Neural cell (in vitro differentiated cells): Measurements from ENCODE around the gene HHIP.

Experiments
- CTCF ChIP-seq: fragments of 450-650 bp; IDR thresholded peaks from 2 replicates; pipeline ENCODE4 v1.5.1; 2014; ENCODE audit warnings: antibody characterized with exemption, mild to moderate bottlenecking, moderate library complexity; ENCODE audit not compliant: poor library complexity, severe bottlenecking
- EP300 ChIP-seq: fragments of 450-650 bp; conservative IDR thresholded peaks from 2 replicates; pipeline ENCODE4 v1.6.1; 2014; ENCODE audit warnings: antibody characterized with exemption, mild to moderate bottlenecking, moderate library complexity; ENCODE audit not compliant: poor library complexity, severe bottlenecking
- EZH2 ChIP-seq: fragments of 200-600, 300-800 bp; shearing (Covaris generic), sonication (generic); IDR thresholded peaks from 2 replicates; pipeline ENCODE4 v1.6.1; 2014; ENCODE audit warnings: antibody characterized with exemption, low read length, borderline replicate concordance, mild to moderate bottlenecking; ENCODE audit not compliant: insufficient read depth, poor library complexity, severe bottlenecking
- POLR2AphosphoS5 ChIP-seq: IDR thresholded peaks from 2 replicates; pipeline ENCODE4 v1.6.1; 2012

- TF ChIP-seq EP300 (no peak), CTCF (no peak), EZH2 (no peak), POLR2AphosphoS5 (no peak)
Measured at GRCh38 chr4:144647095-144647561, 1.2 kb downstream of the HHIP start.
